Muscle layer of duodenum (tissue), 2 donors: Measurements from ENCODE around the gene BLMH.

Experiments used
- H3K27ac ChIP-seq: one replicate; pipeline ENCODE4 v1.7.0; 2013; ENCODE audit warnings: mild to moderate bottlenecking, low read length
- H3K27me3 ChIP-seq: one replicate; pipeline ENCODE4 v1.7.0; 2013; ENCODE audit warnings: low read depth, mild to moderate bottlenecking, control low read depth, low read length
- H3K36me3 ChIP-seq, 2 donors: one replicate each; pipeline ENCODE4 v1.7.0; 2013; ENCODE audit warnings: low read length in 2 of 2, control low read depth in 1 of 2, mild to moderate bottlenecking in 1 of 2; ENCODE audit not compliant: insufficient read depth in 2 of 2, control insufficient read depth in 1 of 2
- H3K4me1 ChIP-seq, 2 donors: one replicate each; pipeline ENCODE4 v1.7.0; 2013; ENCODE audit warnings: low read length in 2 of 2, mild to moderate bottlenecking in 2 of 2, control low read depth in 1 of 2, moderate library complexity in 1 of 2; ENCODE audit not compliant: insufficient read depth in 2 of 2, control insufficient read depth in 1 of 2
- H3K4me3 ChIP-seq, 2 donors: one replicate each; pipeline ENCODE4 v1.7.0; 2013; ENCODE audit warnings: low read length in 2 of 2, low read depth in 1 of 2, mild to moderate bottlenecking in 1 of 2
- H3K9me3 ChIP-seq, 2 donors: one replicate each; pipeline ENCODE4 v1.7.0; 2013; ENCODE audit warnings: low read length in 2 of 2, control low read depth in 1 of 2, mild to moderate bottlenecking in 1 of 2; ENCODE audit not compliant: control insufficient read depth in 1 of 2
- donor health status: healthy.

The BLMH gene

GRCh38 chr17:30246460-30246859 is 45.3 kb downstream of the BLMH start:
- no peaks in the 10 kb centered on the region for H3K4me1 ChIP-seq
- H3K36me3 ChIP-seq: peaks cover 20 to 22% of the 10 kb centered on the region in 2 donors
- no peak overlapping the region for H3K4me3 ChIP-seq
- H3K27ac ChIP-seq: no peak overlapping the region
- no peaks in the 10 kb centered on the region for H3K9me3 ChIP-seq
- H3K27me3 ChIP-seq: no peaks in the 10 kb centered on the region

GRCh38 chr17:30244853-30245385 is 46.8 kb downstream of the BLMH start:
- Histone ChIP-seq H3K4me3 (no peak overlapping the region), H3K27ac (no peak overlapping the region), H3K4me1 (no peaks in the 10 kb centered on the region), H3K9me3 (no peaks in the 10 kb centered on the region), H3K36me3 (peaks cover 20 to 22% of the 10 kb centered on the region in 2 donors), H3K27me3 (no peaks in the 10 kb centered on the region)

DNA sequence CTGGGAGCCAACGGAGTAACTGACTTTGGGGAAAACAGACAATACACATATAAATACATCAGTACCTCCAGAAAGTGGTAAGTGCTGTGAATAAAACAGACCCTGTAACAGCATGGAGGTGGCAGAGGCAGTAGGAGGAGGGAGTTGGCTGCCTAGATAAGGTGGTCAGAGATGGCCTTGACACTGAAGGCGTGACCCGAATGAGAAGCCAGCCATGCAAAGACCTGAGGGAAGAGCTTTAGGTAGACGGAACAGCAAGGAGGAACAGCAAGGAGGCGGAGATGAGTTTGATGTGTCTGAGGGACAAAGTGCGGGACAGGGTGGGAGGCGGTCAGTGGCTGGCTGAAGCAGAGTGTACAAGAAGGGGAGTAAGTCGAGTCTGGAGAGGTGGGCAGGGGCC is 48.2 kb downstream of the BLMH start:
- no peaks in the 10 kb centered on the region for H3K9me3 ChIP-seq
- no peak overlapping the region for H3K4me3 ChIP-seq
- no peak overlapping the region for H3K27ac ChIP-seq
- H3K36me3 ChIP-seq: peaks cover 12 to 14% of the 10 kb centered on the region in 2 donors
- H3K4me1 ChIP-seq: peaks cover 0 to 2% of the 10 kb centered on the region in 2 donors
- peaks cover 5% of the 10 kb centered on the region for H3K27me3 ChIP-seq

DNA sequence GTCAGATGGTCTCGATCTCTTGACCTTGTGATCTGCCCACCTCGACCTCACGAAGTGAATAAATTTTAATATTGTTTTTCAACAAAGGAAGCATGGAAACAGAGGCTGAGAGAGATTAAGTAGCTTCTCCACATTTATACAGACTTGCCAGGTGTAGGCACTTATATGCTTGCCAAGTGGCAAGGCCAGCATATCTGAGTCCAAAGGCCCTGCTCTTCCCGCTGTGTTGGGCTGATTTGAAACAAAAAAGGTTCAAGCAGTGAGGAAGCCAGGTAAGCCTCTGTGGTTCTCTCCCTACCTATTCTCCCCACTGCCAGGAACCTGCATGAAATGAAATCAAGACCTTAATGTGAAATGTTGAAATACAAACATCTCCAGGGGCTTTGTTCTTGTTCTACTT is 48.7 kb downstream of the BLMH start:
- Histone ChIP-seq H3K27me3 (peaks cover 10% of the 10 kb centered on the region), H3K27ac (no peak overlapping the region), H3K36me3 (peaks cover 7 to 11% of the 10 kb centered on the region in 2 donors), H3K4me1 (peaks cover 0 to 7% of the 10 kb centered on the region in 2 donors), H3K9me3 (no peaks in the 10 kb centered on the region), H3K4me3 (no peak overlapping the region)

DNA sequence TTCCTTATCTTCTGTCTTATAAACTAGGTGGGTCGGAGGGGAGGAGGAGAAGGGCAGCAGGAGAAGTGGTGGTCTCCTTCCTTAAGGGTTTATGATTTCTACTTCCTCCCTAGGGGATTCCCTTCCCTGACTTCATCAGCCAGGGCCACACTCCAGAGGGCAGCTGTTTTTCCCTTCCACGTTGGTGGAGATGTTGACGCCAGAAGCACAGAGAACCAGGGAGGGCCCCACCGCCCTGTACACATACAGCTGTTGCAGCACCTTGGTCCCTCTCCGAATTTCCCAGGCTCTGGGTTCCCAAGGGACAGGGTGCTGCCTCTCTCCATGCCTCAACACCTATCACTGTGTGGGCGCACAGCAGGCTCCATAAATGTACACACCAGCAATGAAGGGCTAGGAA is 50.7 kb downstream of the BLMH start:
- no peaks in the 10 kb centered on the region for H3K9me3 ChIP-seq
- peaks cover 17% of the 10 kb centered on the region for H3K27me3 ChIP-seq
- peaks cover 0 to 24% of the 10 kb centered on the region in 2 donors for H3K4me1 ChIP-seq
- no peaks in the 10 kb centered on the region for H3K36me3 ChIP-seq
- H3K4me3 ChIP-seq: no peak overlapping the region
- no peak overlapping the region for H3K27ac ChIP-seq

DNA sequence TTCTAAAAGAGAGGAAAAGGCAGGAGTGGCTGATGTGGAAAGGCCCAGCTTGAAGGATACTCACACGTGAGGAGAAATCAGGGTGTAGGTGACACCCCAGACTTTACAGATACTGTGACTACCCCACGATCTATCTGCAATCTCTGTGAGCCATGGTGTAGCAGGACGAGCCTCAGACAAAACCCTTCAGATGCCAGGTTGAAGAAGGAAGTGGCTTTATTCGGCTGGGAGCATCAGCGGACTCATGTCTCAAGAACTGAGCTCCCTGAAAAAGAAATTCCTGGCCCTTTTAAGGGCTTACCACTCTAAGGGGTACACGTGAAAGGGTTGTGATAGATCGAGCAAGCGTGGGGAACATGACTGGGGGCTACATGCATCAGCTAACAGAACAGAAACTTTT is 51.6 kb downstream of the BLMH start:
- Histone ChIP-seq H3K4me3 (no peak overlapping the region), H3K36me3 (no peaks in the 10 kb centered on the region), H3K27me3 (peaks cover 23% of the 10 kb centered on the region), H3K9me3 (no peaks in the 10 kb centered on the region), H3K4me1 (peaks cover 0 to 33% of the 10 kb centered on the region in 2 donors), H3K27ac (no peak overlapping the region)

DNA sequence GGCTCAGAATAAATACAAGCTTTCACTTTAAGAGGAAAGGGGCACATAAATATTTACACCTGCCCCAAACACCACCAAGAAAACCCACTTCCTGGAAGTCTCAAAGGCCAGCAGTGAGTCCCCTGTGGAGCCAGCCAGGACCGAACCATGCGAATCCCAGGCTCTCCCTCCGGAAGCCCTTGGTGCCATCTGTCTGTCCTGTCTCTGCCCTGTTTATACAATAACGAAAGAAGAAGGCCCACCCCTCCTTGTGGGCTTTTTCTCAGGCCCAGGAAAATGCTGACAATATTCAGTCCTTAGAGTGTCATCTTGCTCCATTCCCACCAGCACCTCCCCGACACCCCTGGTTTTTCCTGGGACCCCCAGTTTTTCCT is 52.7 kb downstream of the BLMH start:
- Histone ChIP-seq H3K27me3 (peaks cover 26% of the 10 kb centered on the region), H3K4me3 (no peak overlapping the region)

DNA sequence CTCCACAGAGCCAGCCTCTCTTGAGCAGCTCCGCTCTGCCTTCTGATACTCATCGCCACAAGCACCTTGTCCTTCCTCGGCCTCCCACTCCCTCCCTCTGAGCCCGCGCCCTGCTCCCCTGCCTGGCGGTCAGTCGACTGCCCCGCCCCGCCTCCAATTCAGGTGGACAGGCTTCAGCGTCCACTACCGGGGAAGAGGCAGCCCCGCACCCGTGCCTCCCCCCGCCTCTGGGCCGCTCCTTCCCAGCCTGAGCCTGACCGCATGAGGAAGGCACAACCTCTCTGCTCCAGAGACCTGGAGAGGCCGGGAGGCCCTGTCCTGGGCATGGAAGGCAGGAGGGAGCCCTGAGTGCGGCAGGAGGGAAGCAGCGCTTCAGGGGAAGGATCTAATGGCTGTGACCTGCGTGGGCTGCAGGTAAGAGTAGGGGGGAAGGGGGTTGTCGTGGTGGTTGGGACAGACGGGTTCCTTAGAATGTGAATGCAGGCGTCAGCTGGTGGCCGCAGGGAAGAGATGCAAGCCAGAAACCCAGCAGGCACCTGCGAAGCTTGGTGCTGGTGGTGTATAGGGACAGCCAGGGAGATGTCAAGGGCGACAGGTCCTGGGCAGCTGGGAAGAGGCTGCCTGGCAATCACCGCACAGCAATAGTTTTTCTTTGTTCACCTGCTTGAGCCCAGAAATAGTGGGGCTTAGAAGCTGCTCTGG is 53.2 kb downstream of the BLMH start:
- H3K27me3 ChIP-seq: peaks cover 26% of the 10 kb centered on the region
- no peak overlapping the region for H3K4me3 ChIP-seq
- H3K4me1 ChIP-seq: peaks cover 0 to 36% of the 10 kb centered on the region in 2 donors
- H3K9me3 ChIP-seq: no peaks in the 10 kb centered on the region
- no peak overlapping the region for H3K27ac ChIP-seq
- H3K36me3 ChIP-seq: no peaks in the 10 kb centered on the region

More for the DNA sequence above, 52.7 kb downstream of the BLMH start:
- no peaks in the 10 kb centered on the region for H3K9me3 ChIP-seq
- H3K27ac ChIP-seq: no peak overlapping the region
- H3K4me1 ChIP-seq: peaks cover 0 to 36% of the 10 kb centered on the region in 2 donors
- no peaks in the 10 kb centered on the region for H3K36me3 ChIP-seq

- no peak overlapping the region for H3K4me3 ChIP-seq
- H3K27ac ChIP-seq: no peak overlapping the region
- no peaks in the 10 kb centered on the region for H3K36me3 ChIP-seq
- peaks cover 0 to 36% of the 10 kb centered on the region in 2 donors for H3K4me1 ChIP-seq
- no peaks in the 10 kb centered on the region for H3K9me3 ChIP-seq
- H3K27me3 ChIP-seq: peaks cover 26% of the 10 kb centered on the region
Measured at GRCh38 chr17:30238003-30238344, 53.8 kb downstream of the BLMH start.

DNA sequence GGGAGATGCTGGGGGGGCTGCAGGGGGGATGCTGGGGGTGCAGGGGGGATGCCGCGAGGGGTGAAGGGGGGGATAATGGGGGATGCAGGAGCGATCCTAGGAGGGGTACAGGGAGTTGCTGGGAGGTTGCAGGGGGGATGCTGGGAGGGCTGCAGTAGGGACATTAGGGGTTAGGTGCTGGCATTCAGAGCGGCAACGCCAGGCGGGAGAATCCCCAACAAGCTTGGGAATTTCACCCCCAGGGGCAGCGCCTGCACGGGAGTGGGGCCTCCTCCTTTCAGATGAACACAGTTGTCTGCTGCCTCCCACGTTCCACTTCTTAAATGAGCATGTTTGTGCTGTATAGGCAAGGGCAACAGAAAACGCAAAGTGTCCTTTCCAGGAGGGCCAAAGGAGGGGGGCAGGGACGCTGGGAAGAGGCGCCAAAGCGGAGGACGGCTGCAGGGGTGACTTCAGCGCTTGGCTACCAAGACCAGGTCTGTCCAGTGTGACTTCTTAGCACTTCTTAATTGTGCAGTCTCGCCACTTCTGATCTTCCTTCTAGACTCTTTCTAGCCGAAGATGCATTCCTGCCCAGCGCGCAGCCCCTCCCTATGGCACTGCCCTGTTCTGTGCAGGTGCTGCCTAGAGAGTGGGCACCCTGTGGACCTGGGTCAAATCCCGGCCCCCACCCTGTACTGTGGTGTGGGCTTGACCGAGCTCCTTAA is 54.3 kb downstream of the BLMH start:
- Histone ChIP-seq H3K4me1 (peaks cover 0 to 36% of the 10 kb centered on the region in 2 donors), H3K27ac (no peak overlapping the region), H3K9me3 (no peaks in the 10 kb centered on the region), H3K36me3 (no peaks in the 10 kb centered on the region), H3K27me3 (peaks cover 26% of the 10 kb centered on the region), H3K4me3 (no peak overlapping the region)

GRCh38 chr17:30236766-30237165 is 55.0 kb downstream of the BLMH start:
- Histone ChIP-seq H3K36me3 (no peaks in the 10 kb centered on the region), H3K4me1 (peaks cover 0 to 36% of the 10 kb centered on the region in 2 donors), H3K27me3 (peaks cover 26% of the 10 kb centered on the region), H3K27ac (no peak overlapping the region), H3K4me3 (no peak overlapping the region), H3K9me3 (no peaks in the 10 kb centered on the region)
